AG04450 (cell line): ENCODE data around the gene PRAMEF6. TPM values are rescaled to one million over a fixed set of nuclear protein-coding genes. Genes with fewer than 3 reads are reported as not detected.
"Not testable (repeated sequence)": the region's sequence is repeated elsewhere in the genome, so short reads cannot be mapped to it uniquely, and the experiment has no call there.

Experiments
- CTCF ChIA-PET: fragments of 300-600, 350-600 bp; formaldehyde crosslinking; extraction: SDS; loops from one replicate; lab custom pipeline; 2022; ENCODE audit warnings: antibody characterized with exemption, inconsistent platforms; lab: Charles Lee
- POLR2A ChIA-PET: fragments of 350-600 bp; formaldehyde crosslinking; extraction: SDS; loops from one replicate; lab custom pipeline; 2021; ENCODE audit warnings: antibody characterized with exemption, inconsistent platforms; lab: Yijun Ruan, JAX
- DNase-seq: peaks from one replicate; pipeline ENCODE4 v3.0.0-alpha.2; 2011; ENCODE audit warnings: low read depth, low spot score
- H3K27ac ChIP-seq: one replicate; pipeline ENCODE4 v1.5.1; 2012; ENCODE audit warnings: low read depth, low read length, control low read depth
- H3K27me3 ChIP-seq: one replicate; pipeline ENCODE4 v1.6.0; 2012; ENCODE audit warnings: low read length; ENCODE audit not compliant: control insufficient read depth, insufficient read depth
- H3K4me3 ChIP-seq: 2 replicates; pipeline ENCODE4 v1.5.1; 2011; ENCODE audit warnings: mild to moderate bottlenecking, low read depth, low read length, control low read depth
- H3K9me3 ChIP-seq: 2 replicates; pipeline ENCODE4 v1.5.1; 2012; ENCODE audit warnings: low read length; ENCODE audit not compliant: control insufficient read depth, insufficient read depth
- polyA minus RNA-seq: library from RNA; depleted of rRNA, polyadenylated mRNA; stranded (reverse); fragments of >200 nt; gene quantifications from 2 replicates; pipeline ENCODE4 v1.2.3, GENCODE V29; 2011; rRNA and poly(A)+ RNA removed
- polyA plus RNA-seq: library from polyadenylated mRNA; depleted of rRNA; stranded (reverse); fragments of >200 nt; gene quantifications from 2 replicates; pipeline ENCODE4 v1.2.3, GENCODE V29; 2011; rRNA removed
- small RNA-seq: library from RNA; depleted of rRNA; stranded (forward); fragments of <200 nt; gene quantifications from one replicate; pipeline ENCODE3, GENCODE V24; 2012; ENCODE audit warnings: low read depth; ENCODE audit not compliant: insufficient read length

PRAMEF6 gene
- not detected in 2 replicates for polyA plus RNA-seq
- not detected in 2 replicates for polyA minus RNA-seq

- POLR2A ChIA-PET, CTCF ChIA-PET, DNase-seq: not testable (repeated sequence)
Measured at GRCh38 chr1:12947480-12947879, at the start of gene PRAMEF6. PRAMEF6 (minus strand) TSS chr1:12947580; CDS start chr1:12942518, 5,062 bp downstream.

GRCh38 chr1:12924368-12924767 is 23.0 kb downstream of the PRAMEF6 start:
- POLR2A ChIA-PET, H3K27ac ChIP-seq, DNase-seq, CTCF ChIA-PET, H3K9me3 ChIP-seq, H3K4me3 ChIP-seq, H3K27me3 ChIP-seq: not testable (repeated sequence)

More at GRCh38 chr1:12947480-12947879, at the start of gene PRAMEF6:
- not testable (repeated sequence) for H3K4me3 ChIP-seq, H3K27ac ChIP-seq, H3K9me3 ChIP-seq, H3K27me3 ChIP-seq

- H3K27ac ChIP-seq, POLR2A ChIA-PET, CTCF ChIA-PET, H3K9me3 ChIP-seq, DNase-seq, H3K4me3 ChIP-seq, H3K27me3 ChIP-seq: not testable (repeated sequence)
Measured at GRCh38 chr1:12921749-12922148, 25.6 kb downstream of the PRAMEF6 start.

GRCh38 chr1:12916310-12916709 is 31.1 kb downstream of the PRAMEF6 start, which contains the start of gene PRAMEF7:
PRAMEF7 (plus strand) TSS chr1:12916610; CDS start chr1:12917693, 1,083 bp downstream.
- POLR2A ChIA-PET, H3K9me3 ChIP-seq, H3K27ac ChIP-seq, H3K4me3 ChIP-seq, CTCF ChIA-PET, H3K27me3 ChIP-seq, DNase-seq: not testable (repeated sequence)

GRCh38 chr1:12903793-12904572 is 43.4 kb downstream of the PRAMEF6 start:
- DNase-seq, POLR2A ChIA-PET, H3K27ac ChIP-seq, H3K4me3 ChIP-seq, CTCF ChIA-PET, H3K27me3 ChIP-seq, H3K9me3 ChIP-seq: not testable (repeated sequence)

GRCh38 chr1:12899186-12899585 is 48.2 kb downstream of the PRAMEF6 start:
- H3K27me3 ChIP-seq, POLR2A ChIA-PET, H3K4me3 ChIP-seq, DNase-seq, CTCF ChIA-PET, H3K9me3 ChIP-seq, H3K27ac ChIP-seq: not testable (repeated sequence)

- H3K4me3 ChIP-seq, CTCF ChIA-PET, H3K9me3 ChIP-seq, POLR2A ChIA-PET, H3K27ac ChIP-seq, DNase-seq, H3K27me3 ChIP-seq: not testable (repeated sequence)
Measured at GRCh38 chr1:12898170-12898569, 49.2 kb downstream of the PRAMEF6 start, which contains the start of gene PRAMEF10. PRAMEF10 (minus strand) TSS chr1:12898270; CDS start chr1:12895847, 2,423 bp downstream.

Small RNA genes within 50 kb of the gene (small RNA-seq; reads per million reads assigned to genes)
- gene RNU6-1072P = not detected

Other genes starting within 250 kb of the PRAMEF6 start
- gene AADACL3, start 231.5 kb downstream of the PRAMEF6 start, polyA plus RNA-seq = not detected in 2 replicates
- gene CFAP107, start 201.4 kb downstream of the PRAMEF6 start, polyA plus RNA-seq = not detected in 2 replicates
- gene PRAMEF12, start 173.8 kb downstream of the PRAMEF6 start, polyA plus RNA-seq = not detected in 2 replicates
- gene PRAMEF1, start 156.2 kb downstream of the PRAMEF6 start, polyA plus RNA-seq = not detected in 2 replicates
- gene PRAMEF11, start 116.2 kb downstream of the PRAMEF6 start, polyA plus RNA-seq = not detected in 2 replicates
- not detected in 2 replicates for gene HNRNPCL1, start 98.9 kb downstream of the PRAMEF6 start, polyA plus RNA-seq
- not detected in 2 replicates for gene PRAMEF2, start 90.5 kb downstream of the PRAMEF6 start, polyA plus RNA-seq
- not detected in 2 replicates for gene PRAMEF4, start 61.4 kb downstream of the PRAMEF6 start, polyA plus RNA-seq
- gene PRAMEF10, start 49.3 kb downstream of the PRAMEF6 start, polyA plus RNA-seq = not detected in 2 replicates
- gene PRAMEF7, start 31.0 kb downstream of the PRAMEF6 start, polyA plus RNA-seq = not detected in 2 replicates
- gene PRAMEF27, start 109.0 kb upstream of the PRAMEF6 start, polyA plus RNA-seq = not detected in 2 replicates
- not detected in 2 replicates for gene HNRNPCL3, start 113.2 kb upstream of the PRAMEF6 start, polyA plus RNA-seq
- not detected in 2 replicates for gene PRAMEF25, start 123.2 kb upstream of the PRAMEF6 start, polyA plus RNA-seq
- gene HNRNPCL2, start 169.3 kb upstream of the PRAMEF6 start, polyA plus RNA-seq = not detected in 2 replicates
- not detected in 2 replicates for gene PRAMEF26, start 208.4 kb upstream of the PRAMEF6 start, polyA plus RNA-seq
- gene HNRNPCL4, start 218.1 kb upstream of the PRAMEF6 start, polyA plus RNA-seq = not detected in 2 replicates
- gene PRAMEF9, start 224.3 kb upstream of the PRAMEF6 start, polyA plus RNA-seq = not detected in 2 replicates